SK-N-SH (cell line): ENCODE results near the gene TCTN2. TPM values are rescaled to one million over a fixed set of nuclear protein-coding genes. Genes with fewer than 3 reads are reported as not detected.

ENCODE experiments used
- CTCF ChIA-PET: fragments of 300-600, 350-600 bp; formaldehyde crosslinking; extraction: SDS; loops from one replicate; lab custom pipeline; 2021; lab: Yijun Ruan, JAX
- POLR2A ChIA-PET: fragments of 350-600 bp; sonication (Branson Sonifier 250); formaldehyde crosslinking; extraction: SDS; loops from one replicate; lab custom pipeline; 2020; ENCODE audit warnings: antibody characterized with exemption, inconsistent platforms; lab: Yijun Ruan, JAX
- DNase-seq: peaks from one replicate; pipeline ENCODE4 v3.0.0; 2012
- H2AFZ ChIP-seq: fragments of 200-600 bp; sonication (generic); 2 replicates; pipeline ENCODE4 v1.8.1; 2016; ENCODE audit warnings: antibody characterized with exemption, mild to moderate bottlenecking, low read depth
- H3F3A ChIP-seq: fragments of 200-600 bp; sonication (generic); replicated peaks from 2 replicates; pipeline ENCODE3; 2016; ENCODE audit warnings: antibody characterized with exemption, mild to moderate bottlenecking; ENCODE audit not compliant: insufficient read depth
- H3K27ac ChIP-seq, 2 experiments: fragments of 200-500 bp in 1 of 2; fragments of 200-600 bp in 1 of 2; sonication (Bioruptor generic) in 1 of 2; sonication (generic), shearing (Covaris generic) in 1 of 2; 2 replicates each; pipeline versions ENCODE4 v1.5.1 to v1.6.1; 2014 to 2016; ENCODE audit warnings: low read depth in 2 of 2, inconsistent platforms in 1 of 2, low read length in 1 of 2, mild to moderate bottlenecking in 1 of 2, mixed read lengths in 1 of 2
- H3K27me3 ChIP-seq: fragments of 200-600 bp; sonication (generic), shearing (Covaris generic); 2 replicates; pipeline ENCODE4 v1.6.1; 2016; ENCODE audit warnings: mixed run types; ENCODE audit not compliant: insufficient read depth
- H3K36me3 ChIP-seq, 2 experiments: fragments of 200-500 bp in 1 of 2; fragments of 200-600 bp in 1 of 2; sonication (Bioruptor generic) in 1 of 2; sonication (generic) in 1 of 2; replicated peaks in 1 of 2; 2 replicates each; pipeline versions ENCODE3 to v1.5.1; 2014 to 2016; ENCODE audit warnings: low read length in 1 of 2, mild to moderate bottlenecking in 1 of 2; ENCODE audit not compliant: insufficient read depth in 2 of 2, control insufficient read depth in 1 of 2
- H3K4me1 ChIP-seq, 2 experiments: fragments of 200-500 bp in 1 of 2; fragments of 200-600 bp in 1 of 2; sonication (Bioruptor generic) in 1 of 2; sonication (generic), shearing (Covaris generic) in 1 of 2; 2 replicates each; pipeline versions ENCODE4 v1.5.1 to v1.6.1; 2014 to 2016; ENCODE audit warnings: low read depth in 1 of 2, low read length in 1 of 2, mixed run types in 1 of 2; ENCODE audit not compliant: insufficient read depth in 2 of 2, control insufficient read depth in 1 of 2
- H3K4me2 ChIP-seq: fragments of 200-600 bp; sonication (generic), shearing (Covaris generic); 2 replicates; pipeline ENCODE4 v1.6.1; 2017; ENCODE audit warnings: mixed run types
- H3K4me3 ChIP-seq, 2 experiments: fragments of 200-500 bp in 1 of 2; fragments of 200-600 bp in 1 of 2; sonication (Bioruptor generic) in 1 of 2; sonication (generic), shearing (Covaris generic) in 1 of 2; 2 replicates each; pipeline versions ENCODE4 v1.5.1 to v1.8.1; 2014 to 2016; ENCODE audit warnings: low read depth in 2 of 2, inconsistent platforms in 1 of 2, low read length in 1 of 2, mild to moderate bottlenecking in 1 of 2, mixed read lengths in 1 of 2, moderate library complexity in 1 of 2
- H3K79me2 ChIP-seq: fragments of 200-600 bp; sonication (generic); 2 replicates; pipeline ENCODE4 v1.8.1; 2017; ENCODE audit warnings: mild to moderate bottlenecking; ENCODE audit not compliant: insufficient read depth
- H3K9ac ChIP-seq: fragments of 200-600 bp; sonication (generic); 2 replicates; pipeline ENCODE4 v1.6.1; 2017; ENCODE audit warnings: mixed run types
- H3K9me2 ChIP-seq: fragments of 200-600 bp; sonication (generic); 2 replicates; pipeline ENCODE4 v1.6.1; 2017; ENCODE audit warnings: mixed run types
- H3K9me3 ChIP-seq: fragments of 200-600 bp; sonication (generic); 2 replicates; pipeline ENCODE4 v1.6.1; 2017; ENCODE audit warnings: mixed run types, mild to moderate bottlenecking, moderate library complexity
- H4K20me1 ChIP-seq: fragments of 200-600 bp; sonication (generic); 2 replicates; pipeline ENCODE4 v1.6.1; 2017; ENCODE audit warnings: mild to moderate bottlenecking, mixed run types; ENCODE audit not compliant: insufficient read depth
- CTCF ChIP-seq: fragments of 200-600 bp; sonication (generic); IDR thresholded peaks from 2 replicates; pipeline ENCODE4 v1.6.1; 2017; ENCODE audit warnings: antibody characterized with exemption, mild to moderate bottlenecking, moderate library complexity
- FOXM1 ChIP-seq: IDR thresholded peaks from 2 replicates; pipeline ENCODE4 v1.4.0; 2012; ENCODE audit warnings: low read depth, mild to moderate bottlenecking
- GABPA ChIP-seq: IDR thresholded peaks from 2 replicates; pipeline ENCODE4 v1.4.0; 2012; ENCODE audit warnings: low read depth, mild to moderate bottlenecking
- GATA2 ChIP-seq: sonication (generic); formaldehyde crosslinking; IDR thresholded peaks from 2 replicates; pipeline ENCODE4 v1.5.0; 2020; ENCODE audit warnings: mild to moderate bottlenecking, missing genetic modification reagents
- MEF2A ChIP-seq: IDR thresholded peaks from 2 replicates; pipeline ENCODE4 v1.4.0; 2012; ENCODE audit warnings: low read depth, borderline replicate concordance
- MXI1 ChIP-seq: IDR thresholded peaks from 2 replicates; pipeline ENCODE4 v1.6.1; 2012; ENCODE audit warnings: mild to moderate bottlenecking, low read depth, low read length, improper control_type of control experiment
- POLR2AphosphoS5 ChIP-seq: IDR thresholded peaks from 2 replicates; pipeline ENCODE4 v1.6.1; 2012; ENCODE audit warnings: low read depth, low read length
- REST ChIP-seq: IDR thresholded peaks from 2 replicates; pipeline ENCODE4 v1.6.1; 2012; ENCODE audit warnings: mild to moderate bottlenecking, low read depth, low read length, moderate library complexity
- RXRA ChIP-seq: IDR thresholded peaks from 2 replicates; pipeline ENCODE4 v1.4.0; 2012; ENCODE audit warnings: low read depth, mild to moderate bottlenecking, borderline replicate concordance
- TEAD4 ChIP-seq: IDR thresholded peaks from 2 replicates; pipeline ENCODE4 v1.4.0; 2012; ENCODE audit warnings: mild to moderate bottlenecking, borderline replicate concordance; ENCODE audit not compliant: insufficient read depth
- USF1 ChIP-seq: IDR thresholded peaks from 2 replicates; pipeline ENCODE4 v1.4.0; 2012; ENCODE audit warnings: low read depth, borderline replicate concordance
- WGBS: methylation state at CpG from one replicate; pipeline ENCODE4 v1.1.6; 2017; ENCODE audit warnings: low lambda C conversion rate; 5-methylcytosine and 5-hydroxymethylcytosine counted together
- polyA plus RNA-seq, 3 experiments: library from polyadenylated mRNA; depleted of rRNA; stranded (reverse); fragments of >200 nt; gene quantifications; 2 replicates each; pipeline ENCODE4 v1.2.3, GENCODE V29; 2012
- TF ChIP-seq, protein P1 (sequence below): IDR thresholded peaks from 2 replicates; pipeline ENCODE4 v1.4.0; 2012; ENCODE audit warnings: low read depth, borderline replicate concordance
- TF ChIP-seq, protein P2 (sequence below): fragments of 150-350 bp; IDR thresholded peaks from 2 replicates; pipeline ENCODE4 v1.6.1; 2017; ENCODE audit warnings: antibody characterized with exemption, low read length, low read depth, borderline replicate concordance

The TCTN2 gene
- polyA plus RNA-seq, 1 of the 3 experiments (the other 2 are of a cell fraction) = 9.1 TPM

- H3K9ac ChIP-seq = no peak overlapping the region
- no peaks in the 10 kb centered on the region for H4K20me1 ChIP-seq
- no peak overlapping the region for H3K27ac ChIP-seq
- H3F3A ChIP-seq = no peaks in the 10 kb centered on the region
- no peak overlapping the region for H2AFZ ChIP-seq
- H3K9me3 ChIP-seq = no peaks in the 10 kb centered on the region
- POLR2A ChIA-PET = no interaction called here
- CTCF ChIA-PET = no interaction called here
- TF ChIP-seq REST (no peak), FOXM1 (no peak), GATA2 (no peak), CTCF (no peak)
- TF ChIP-seq, protein P1, sequence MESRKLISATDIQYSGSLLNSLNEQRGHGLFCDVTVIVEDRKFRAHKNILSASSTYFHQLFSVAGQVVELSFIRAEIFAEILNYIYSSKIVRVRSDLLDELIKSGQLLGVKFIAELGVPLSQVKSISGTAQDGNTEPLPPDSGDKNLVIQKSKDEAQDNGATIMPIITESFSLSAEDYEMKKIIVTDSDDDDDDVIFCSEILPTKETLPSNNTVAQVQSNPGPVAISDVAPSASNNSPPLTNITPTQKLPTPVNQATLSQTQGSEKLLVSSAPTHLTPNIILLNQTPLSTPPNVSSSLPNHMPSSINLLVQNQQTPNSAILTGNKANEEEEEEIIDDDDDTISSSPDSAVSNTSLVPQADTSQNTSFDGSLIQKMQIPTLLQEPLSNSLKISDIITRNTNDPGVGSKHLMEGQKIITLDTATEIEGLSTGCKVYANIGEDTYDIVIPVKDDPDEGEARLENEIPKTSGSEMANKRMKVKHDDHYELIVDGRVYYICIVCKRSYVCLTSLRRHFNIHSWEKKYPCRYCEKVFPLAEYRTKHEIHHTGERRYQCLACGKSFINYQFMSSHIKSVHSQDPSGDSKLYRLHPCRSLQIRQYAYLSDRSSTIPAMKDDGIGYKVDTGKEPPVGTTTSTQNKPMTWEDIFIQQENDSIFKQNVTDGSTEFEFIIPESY = no peak
- TF ChIP-seq, protein P2, sequence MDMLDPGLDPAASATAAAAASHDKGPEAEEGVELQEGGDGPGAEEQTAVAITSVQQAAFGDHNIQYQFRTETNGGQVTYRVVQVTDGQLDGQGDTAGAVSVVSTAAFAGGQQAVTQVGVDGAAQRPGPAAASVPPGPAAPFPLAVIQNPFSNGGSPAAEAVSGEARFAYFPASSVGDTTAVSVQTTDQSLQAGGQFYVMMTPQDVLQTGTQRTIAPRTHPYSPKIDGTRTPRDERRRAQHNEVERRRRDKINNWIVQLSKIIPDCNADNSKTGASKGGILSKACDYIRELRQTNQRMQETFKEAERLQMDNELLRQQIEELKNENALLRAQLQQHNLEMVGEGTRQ = no peak
- DNase-seq = no peak
- 75% methylated on average over 3 of the region's 3 CpGs for WGBS
- H3K27me3 ChIP-seq = no peaks in the 10 kb centered on the region
- H3K4me1 ChIP-seq = no peaks in the 10 kb centered on the region
- no peaks in the 10 kb centered on the region for H3K79me2 ChIP-seq
- H3K4me2 ChIP-seq = no peak overlapping the region
- no peaks in the 10 kb centered on the region for H3K9me2 ChIP-seq
- H3K36me3 ChIP-seq = peaks cover 40 to 49% of the 10 kb centered on the region in 2 experiments
- no peak overlapping the region for H3K4me3 ChIP-seq
These were observed 57.0 kb downstream of the TCTN2 start for GRCh38 chr12:123727878-123728277.

- Histone ChIP-seq H4K20me1 (no peaks in the 10 kb centered on the region), H3K9me3 (no peaks in the 10 kb centered on the region), H3K36me3 (peaks cover 22 to 56% of the 10 kb centered on the region in 2 experiments), H3F3A (no peaks in the 10 kb centered on the region), H3K79me2 (no peaks in the 10 kb centered on the region), H3K4me1 (no peaks in the 10 kb centered on the region), H3K27ac (no peak overlapping the region), H3K4me2 (no peak overlapping the region), H3K9ac (no peak overlapping the region), H2AFZ (no peak overlapping the region), H3K27me3 (no peaks in the 10 kb centered on the region), H3K4me3 (no peak overlapping the region), H3K9me2 (no peaks in the 10 kb centered on the region)
- ChIA-PET CTCF (interaction anchor here (0.7 kb wide), 1 partner anchor 12 kb away, joined by 3 read pairs; no protein-coding TSS in a partner anchor), POLR2A (no interaction called here)
- 95% methylated on average over 2 of the region's 2 CpGs for WGBS
- no peak for DNase-seq
- TF ChIP-seq USF1 = no peak
- TF ChIP-seq POLR2AphosphoS5 = no peak
- TF ChIP-seq REST = no peak
- TF ChIP-seq GABPA = no peak
- TF ChIP-seq MEF2A = no peak
- TF ChIP-seq RXRA = no peak
- TF ChIP-seq MXI1 = no peak
- no peak for TF ChIP-seq TEAD4
These were observed 60.7 kb downstream of the TCTN2 start for GRCh38 chr12:123731596-123731995.
